H9 (cell line): ENCODE measurements around the gene ITGA11. TPM values are rescaled to one million over a fixed set of nuclear protein-coding genes. Genes with fewer than 3 reads are reported as not detected.

ENCODE experiments used
- DNase-seq: peaks from one replicate; pipeline ENCODE4 v3.0.0-alpha.2; 2017
- H2AFZ ChIP-seq: one replicate; pipeline ENCODE4 v1.6.1; 2013; ENCODE audit warnings: mild to moderate bottlenecking, low read length, control low read depth, moderate library complexity
- H2AK5ac ChIP-seq: 2 replicates; pipeline ENCODE4 v1.6.1; 2013; ENCODE audit warnings: low read length, control low read depth, mixed read lengths; ENCODE audit not compliant: insufficient read length
- H2BK120ac ChIP-seq: one replicate; pipeline ENCODE4 v1.6.1; 2013; ENCODE audit warnings: low read depth, mild to moderate bottlenecking, low read length, control low read depth, inconsistent platforms; ENCODE audit not compliant: poor library complexity, severe bottlenecking
- H2BK12ac ChIP-seq: 2 replicates; pipeline ENCODE4 v1.6.1; 2013; ENCODE audit warnings: low read length, control low read depth, mixed read lengths, low read depth; ENCODE audit not compliant: insufficient read length
- H2BK15ac ChIP-seq: 2 replicates; pipeline ENCODE4 v1.6.1; 2013; ENCODE audit warnings: low read depth, low read length, control low read depth
- H2BK20ac ChIP-seq: one replicate; pipeline ENCODE4 v1.6.1; 2013; ENCODE audit warnings: low read depth, mild to moderate bottlenecking, low read length, control low read depth, inconsistent platforms; ENCODE audit not compliant: poor library complexity, severe bottlenecking
- H2BK5ac ChIP-seq: 2 replicates; pipeline ENCODE4 v1.6.1; 2013; ENCODE audit warnings: low read length, control low read depth, mixed read lengths; ENCODE audit not compliant: insufficient read length
- H3K14ac ChIP-seq: 2 replicates; pipeline ENCODE4 v1.6.1; 2013; ENCODE audit warnings: low read length, control low read depth; ENCODE audit not compliant: insufficient read depth
- H3K18ac ChIP-seq: 2 replicates; pipeline ENCODE4 v1.6.1; 2013; ENCODE audit warnings: low read depth, mild to moderate bottlenecking, mixed read lengths, low read length, control low read depth; ENCODE audit not compliant: insufficient read length
- H3K23ac ChIP-seq: 2 replicates; pipeline ENCODE4 v1.6.1; 2013; ENCODE audit warnings: low read length, control low read depth, mixed read lengths, low read depth; ENCODE audit not compliant: insufficient read length
- H3K23me2 ChIP-seq: 2 replicates; pipeline ENCODE4 v1.6.1; 2013; ENCODE audit warnings: low read depth, mild to moderate bottlenecking, mixed read lengths, low read length, control low read depth; ENCODE audit not compliant: insufficient read length, poor library complexity, severe bottlenecking
- H3K27ac ChIP-seq: 2 replicates; pipeline ENCODE4 v1.5.1; 2013; ENCODE audit warnings: low read length, control low read depth, mixed read lengths, low read depth; ENCODE audit not compliant: insufficient read length
- H3K27me3 ChIP-seq: 2 replicates; pipeline ENCODE4 v1.6.1; 2013; ENCODE audit warnings: low read length, control low read depth, inconsistent platforms; ENCODE audit not compliant: insufficient read depth
- H3K4ac ChIP-seq: 2 replicates; pipeline ENCODE4 v1.6.1; 2013; ENCODE audit warnings: low read depth, mild to moderate bottlenecking, control low read depth, inconsistent platforms, low read length, moderate library complexity
- H3K4me1 ChIP-seq: 2 replicates; pipeline ENCODE4 v1.6.1; 2013; ENCODE audit warnings: low read length, control low read depth, inconsistent platforms; ENCODE audit not compliant: insufficient read depth
- H3K4me2 ChIP-seq: 2 replicates; pipeline ENCODE4 v1.6.1; 2013; ENCODE audit warnings: low read length, control low read depth, mixed read lengths; ENCODE audit not compliant: insufficient read length, insufficient read depth
- H3K56ac ChIP-seq: 2 replicates; pipeline ENCODE4 v1.6.1; 2013; ENCODE audit warnings: low read depth, mild to moderate bottlenecking, mixed read lengths, low read length, control low read depth; ENCODE audit not compliant: insufficient read length
- H3K79me1 ChIP-seq: 2 replicates; pipeline ENCODE4 v1.6.1; 2013; ENCODE audit warnings: low read depth, mild to moderate bottlenecking, moderate library complexity, low read length, control low read depth, inconsistent platforms; ENCODE audit not compliant: insufficient read depth, poor library complexity, severe bottlenecking
- H3K79me2 ChIP-seq: 2 replicates; pipeline ENCODE4 v1.6.1; 2013; ENCODE audit warnings: low read length, control low read depth, inconsistent platforms; ENCODE audit not compliant: insufficient read depth
- H3K9ac ChIP-seq: 2 replicates; pipeline ENCODE4 v1.6.1; 2013; ENCODE audit warnings: low read length, control low read depth, mixed read lengths; ENCODE audit not compliant: insufficient read length; ENCODE audit errors: extremely low read depth
- H3K9me3 ChIP-seq: one replicate; pipeline ENCODE4 v1.6.1; 2013; ENCODE audit warnings: low read depth, low read length, inconsistent platforms; ENCODE audit not compliant: control insufficient read depth
- H3T11ph ChIP-seq: one replicate; pipeline ENCODE4 v1.6.1; 2013; ENCODE audit warnings: mild to moderate bottlenecking, low read length, control low read depth, inconsistent platforms
- H4K20me1 ChIP-seq: one replicate; pipeline ENCODE4 v1.6.1; 2013; ENCODE audit not compliant: control insufficient read depth, insufficient read length, insufficient read depth
- H4K5ac ChIP-seq: 2 replicates; pipeline ENCODE4 v1.6.1; 2013; ENCODE audit warnings: low read depth, mild to moderate bottlenecking, mixed read lengths, low read length, control low read depth; ENCODE audit not compliant: insufficient read length
- H4K8ac ChIP-seq: replicated peaks from 2 replicates; pipeline ENCODE4 v1.6.1; 2013; ENCODE audit warnings: low read length, control low read depth, mixed read lengths, low read depth; ENCODE audit not compliant: insufficient read length
- H4K91ac ChIP-seq: 2 replicates; pipeline ENCODE4 v1.6.1; 2013; ENCODE audit warnings: low read depth, mild to moderate bottlenecking, moderate library complexity, mixed read lengths, low read length, control low read depth; ENCODE audit not compliant: insufficient read length
- H3K27ac Mint-ChIP-seq, 3 experiments: 2 replicates in 2 of 3; 3 replicates in 1 of 3; pipeline ENCODE4 v1.8.0; 2020 to 2021; ENCODE audit warnings: mixed read lengths in 3 of 3, mild to moderate bottlenecking in 1 of 3, moderate library complexity in 1 of 3
- H3K27me3 Mint-ChIP-seq: 2 replicates; pipeline ENCODE4 v1.8.0; 2021; ENCODE audit warnings: low read depth, mild to moderate bottlenecking, moderate library complexity, mixed read lengths
- H3K36me3 Mint-ChIP-seq, 3 experiments: 2 replicates in 2 of 3; 3 replicates in 1 of 3; pipeline ENCODE4 v1.8.0; 2020 to 2021; ENCODE audit warnings: low read depth in 3 of 3, mixed read lengths in 3 of 3; ENCODE audit not compliant: insufficient read depth in 1 of 3
- H3K4me1 Mint-ChIP-seq, 2 experiments: 2 replicates each; pipeline ENCODE4 v1.8.0; 2020; ENCODE audit warnings: mixed read lengths in 2 of 2
- H3K4me3 Mint-ChIP-seq, 2 experiments: 2 replicates in 1 of 2; 3 replicates in 1 of 2; pipeline ENCODE4 v1.8.0; 2020 to 2021; ENCODE audit warnings: mild to moderate bottlenecking in 2 of 2, mixed read lengths in 2 of 2, moderate library complexity in 1 of 2
- H3K9me3 Mint-ChIP-seq, 2 experiments: 2 replicates in 1 of 2; 3 replicates in 1 of 2; pipeline ENCODE4 v1.8.0; 2020; ENCODE audit warnings: mild to moderate bottlenecking in 2 of 2, mixed read lengths in 2 of 2, moderate library complexity in 1 of 2
- CTCF ChIP-seq: fragments of 200-600 bp; sonication (generic); conservative IDR thresholded peaks from 3 replicates; pipeline ENCODE4 v1.8.0; 2021; ENCODE audit warnings: antibody characterized with exemption, mild to moderate bottlenecking
- WGBS: extraction: QIAGEN DNeasy Blood & Tissue Kit; methylation state at CpG from one replicate; pipeline ENCODE4 v1.1.7; 2013; ENCODE audit warnings: missing lambda C conversion rate, low lambda C conversion rate, mixed read lengths; ENCODE audit not compliant: insufficient read length; ENCODE audit errors: extremely low coverage; 5-methylcytosine and 5-hydroxymethylcytosine counted together
- total RNA-seq: library from RNA; stranded (reverse); gene quantifications from 2 replicates; pipeline ENCODE4 v1.2.1, GENCODE V29; 2021

Gene ITGA11
- total RNA-seq, 1 experiment from 2014 or later, result 0.07 TPM

- Histone ChIP-seq H3T11ph (no peak overlapping the region), H2BK5ac (no peak overlapping the region), H2AFZ (no peak overlapping the region), H2BK20ac (no peak overlapping the region), H2BK15ac (no peak overlapping the region), H2BK12ac (no peak overlapping the region), H3K23me2 (no peaks in the 10 kb centered on the region), H3K4me2 (no peak overlapping the region), H3K79me2 (no peaks in the 10 kb centered on the region), H3K4me1 (peaks cover 7% of the 10 kb centered on the region; the same call in 1 of the 2 replicates), H3K18ac (no peak overlapping the region), H3K79me1 (no peaks in the 10 kb centered on the region), H4K5ac (no peak overlapping the region), H3K27ac (no peak overlapping the region), H2AK5ac (no peak overlapping the region), H3K4ac (no peak overlapping the region), H3K14ac (no peak overlapping the region), H3K27me3 (no peaks in the 10 kb centered on the region), H4K91ac (no peak overlapping the region), H4K20me1 (no peaks in the 10 kb centered on the region), H3K23ac (no peak overlapping the region), H3K9ac (no peak overlapping the region), H3K9me3 (no peaks in the 10 kb centered on the region), H3K56ac (no peak overlapping the region), H4K8ac (no peak overlapping the region), H2BK120ac (no peak overlapping the region)
- Mint-ChIP-seq H3K36me3 (peaks cover 0 to 2% (median 0%) of the 10 kb centered on the region in 3 experiments; a peak in 3 of 7 replicates), H3K27ac (peak overlapping the region in 1 of 3 experiments; percentile 13; a peak in 2 of 7 replicates), H3K27me3 (no peaks in the 10 kb centered on the region), H3K4me1 (peaks cover 48 to 50% of the 10 kb centered on the region in 2 experiments), H3K9me3 (peaks cover 0 to 3% of the 10 kb centered on the region in 2 experiments; a peak in 1 of 5 replicates), H3K4me3 (no peak overlapping the region)
- no CpG with 5 or more reads among the region's 3 CpGs for WGBS
- no peak for DNase-seq
- TF ChIP-seq CTCF, result no peak
These were observed 170.0 kb downstream of the ITGA11 start for GRCh38 chr15:68261980-68262379.
